Subcutaneous abdominal adipose tissue (tissue), 5 donors: ENCODE measurements around the gene PDIK1L.

Experiments used
- H3K27ac ChIP-seq: one replicate; pipeline ENCODE4 v1.7.0; 2013; ENCODE audit warnings: low read depth, mild to moderate bottlenecking, inconsistent platforms, low read length, moderate library complexity
- H3K27me3 ChIP-seq, 5 donors: one replicate each; pipeline ENCODE4 v1.7.0; 2013; ENCODE audit warnings: low read length in 5 of 5, inconsistent platforms in 1 of 5; ENCODE audit not compliant: control insufficient read depth in 5 of 5, insufficient read depth in 4 of 5
- H3K36me3 ChIP-seq, 5 donors: one replicate each; pipeline ENCODE4 v1.7.0; 2013; ENCODE audit warnings: low read length in 5 of 5; ENCODE audit not compliant: control insufficient read depth in 5 of 5, insufficient read depth in 5 of 5
- H3K4me1 ChIP-seq, 5 donors: one replicate each; pipeline ENCODE4 v1.7.0; 2013; ENCODE audit warnings: low read length in 5 of 5, mild to moderate bottlenecking in 3 of 5, moderate library complexity in 1 of 5; ENCODE audit not compliant: control insufficient read depth in 5 of 5, insufficient read depth in 5 of 5
- H3K4me3 ChIP-seq, 5 donors: one replicate each; pipeline ENCODE4 v1.7.0; 2013; ENCODE audit warnings: low read length in 5 of 5, low read depth in 1 of 5
- H3K9ac ChIP-seq, 5 donors: one replicate each; pipeline ENCODE4 v1.7.0; 2013; ENCODE audit warnings: low read length in 5 of 5, mild to moderate bottlenecking in 4 of 5, moderate library complexity in 3 of 5
- H3K9me3 ChIP-seq, 5 donors: one replicate each; pipeline ENCODE4 v1.7.0; 2013; ENCODE audit warnings: low read length in 5 of 5; ENCODE audit not compliant: control insufficient read depth in 5 of 5
- donor health status: healthy.
- donor health status: healthy.
- donor health status: healthy.
- donor health status: healthy.
- donor health status: healthy.

PDIK1L gene

GRCh38 chr1:26168410-26169197 lies 57.0 kb downstream of the PDIK1L start, which contains the start of gene C1orf232:
Gene C1orf232, minus strand, starts transcription at chr1:26168963. Its CDS starts 464 bp downstream, at chr1:26168499.
- no peaks in the 10 kb centered on the region for H3K9me3 ChIP-seq
- H3K4me1 ChIP-seq: peaks cover 2 to 32% (median 27%) of the 10 kb centered on the region in 5 donors
- H3K27me3 ChIP-seq: no peaks in the 10 kb centered on the region
- H3K4me3 ChIP-seq: peak within 1 kb of the TSS in 4 of 5 donors; percentile 75 to 91 (median 83)
- peaks cover 0 to 5% (median 0%) of the 10 kb centered on the region in 5 donors for H3K36me3 ChIP-seq
- H3K27ac ChIP-seq: peak within 1 kb of the TSS; percentile 30
- H3K9ac ChIP-seq: peak within 1 kb of the TSS in 4 of 5 donors; percentile 76 to 95 (median 89)

- peaks cover 0 to 5% (median 0%) of the 10 kb centered on the region in 5 donors for H3K36me3 ChIP-seq
- H3K27ac ChIP-seq: no peak overlapping the region
- no peaks in the 10 kb centered on the region for H3K9me3 ChIP-seq
- H3K4me1 ChIP-seq: peaks cover 2 to 27% (median 23%) of the 10 kb centered on the region in 5 donors
- peak overlapping the region in 4 of 5 donors; percentile 75 to 91 (median 83) for H3K4me3 ChIP-seq
- no peaks in the 10 kb centered on the region for H3K27me3 ChIP-seq
- H3K9ac ChIP-seq: peak overlapping the region in 3 of 5 donors; percentile 13 to 95 (median 84)
Measured at GRCh38 chr1:26169198-26169554, 57.6 kb downstream of the PDIK1L start.

- peak within 1 kb of the TSS; percentile 75 to 91 (median 89) for H3K4me3 ChIP-seq
- no peaks in the 10 kb centered on the region for H3K9me3 ChIP-seq
- H3K27me3 ChIP-seq: no peaks in the 10 kb centered on the region
- H3K36me3 ChIP-seq: peaks cover 0 to 5% (median 0%) of the 10 kb centered on the region in 5 donors
- peaks cover 2 to 21% (median 18%) of the 10 kb centered on the region in 5 donors for H3K4me1 ChIP-seq
- peak within 1 kb of the TSS; percentile 76 to 95 (median 84) for H3K9ac ChIP-seq
- H3K27ac ChIP-seq: peak within 1 kb of the TSS; percentile 30
Measured at GRCh38 chr1:26169669-26170471, 58.2 kb downstream of the PDIK1L start, which contains the start of gene ZNF593. Gene ZNF593, plus strand, starts transcription at chr1:26169908. Its CDS starts 76 bp downstream, at chr1:26169984.

- H3K27me3 ChIP-seq: no peaks in the 10 kb centered on the region
- peak overlapping the region; percentile 76 to 95 (median 84) for H3K9ac ChIP-seq
- peak overlapping the region; percentile 75 to 91 (median 89) for H3K4me3 ChIP-seq
- no peak overlapping the region for H3K27ac ChIP-seq
- H3K9me3 ChIP-seq: no peaks in the 10 kb centered on the region
- H3K4me1 ChIP-seq: peaks cover 2 to 21% (median 18%) of the 10 kb centered on the region in 5 donors
- H3K36me3 ChIP-seq: peaks cover 0 to 5% (median 0%) of the 10 kb centered on the region in 5 donors
Measured at GRCh38 chr1:26170472-26170821, 58.8 kb downstream of the PDIK1L start.

- Histone ChIP-seq H3K9me3 (no peaks in the 10 kb centered on the region), H3K4me1 (peaks cover 2 to 21% (median 18%) of the 10 kb centered on the region in 5 donors), H3K9ac (peak within 1 kb of the TSS in 2 of 5 donors; percentile 94 to 95), H3K27me3 (no peaks in the 10 kb centered on the region), H3K4me3 (peak within 1 kb of the TSS in 3 of 5 donors; percentile 77 to 91 (median 89)), H3K36me3 (peaks cover 0 to 5% (median 0%) of the 10 kb centered on the region in 5 donors), H3K27ac (no peak within 1 kb of the TSS)
Measured at GRCh38 chr1:26171084-26172072, 59.8 kb downstream of the PDIK1L start, which contains the start of gene ZNF593OS. Gene ZNF593OS, minus strand, starts transcription at chr1:26171832. Its CDS starts 171 bp downstream, at chr1:26171661.
